AG04449 (cell line): ENCODE data around the gene BTBD2.
A peak's percentile ranks its signal among the peaks of the same experiment; 100 is the strongest.

Experiments used
- CTCF ChIA-PET: fragments of 350-600 bp; formaldehyde crosslinking; extraction: SDS; loops from one replicate; lab custom pipeline; 2021; ENCODE audit warnings: antibody characterized with exemption; lab: Yijun Ruan, JAX
- POLR2A ChIA-PET: fragments of 400-600, 350-600 bp; formaldehyde crosslinking; extraction: SDS; loops from one replicate; lab custom pipeline; 2020; ENCODE audit warnings: antibody characterized with exemption, inconsistent platforms; lab: Yijun Ruan, JAX
- DNase-seq: peaks from one replicate; pipeline ENCODE4 v3.0.0-alpha.2; 2010; ENCODE audit warnings: low read depth, low spot score
- H3K4me3 ChIP-seq: 2 replicates; pipeline ENCODE4 v1.5.1; 2011; ENCODE audit warnings: low read depth, mild to moderate bottlenecking, control low read depth, low read length
- TF ChIP-seq, protein P1 (sequence below): IDR thresholded peaks from one replicate; pipeline ENCODE4 v1.5.1; 2011; ENCODE audit warnings: mild to moderate bottlenecking, moderate library complexity, low read length, control low read depth, inconsistent platforms; ENCODE audit not compliant: insufficient read depth; ENCODE audit errors: missing control alignments

Gene BTBD2

GRCh38 chr19:2051773-2052704 lies 36.5 kb upstream of the BTBD2 start:
- ChIA-PET CTCF (interaction anchor here (0.6 to 2.8 kb wide), 11 partner anchors 9 to 264 kb away, joined by 3 to 15 read pairs (median 4); no protein-coding TSS in a partner anchor), POLR2A (interaction anchor here (0.6 to 2.1 kb wide), 5 partner anchors 8 to 43 kb away, joined by 3 to 11 read pairs (median 4); no protein-coding TSS in a partner anchor)
- no peak overlapping the region for H3K4me3 ChIP-seq
- TF ChIP-seq, protein P1, sequence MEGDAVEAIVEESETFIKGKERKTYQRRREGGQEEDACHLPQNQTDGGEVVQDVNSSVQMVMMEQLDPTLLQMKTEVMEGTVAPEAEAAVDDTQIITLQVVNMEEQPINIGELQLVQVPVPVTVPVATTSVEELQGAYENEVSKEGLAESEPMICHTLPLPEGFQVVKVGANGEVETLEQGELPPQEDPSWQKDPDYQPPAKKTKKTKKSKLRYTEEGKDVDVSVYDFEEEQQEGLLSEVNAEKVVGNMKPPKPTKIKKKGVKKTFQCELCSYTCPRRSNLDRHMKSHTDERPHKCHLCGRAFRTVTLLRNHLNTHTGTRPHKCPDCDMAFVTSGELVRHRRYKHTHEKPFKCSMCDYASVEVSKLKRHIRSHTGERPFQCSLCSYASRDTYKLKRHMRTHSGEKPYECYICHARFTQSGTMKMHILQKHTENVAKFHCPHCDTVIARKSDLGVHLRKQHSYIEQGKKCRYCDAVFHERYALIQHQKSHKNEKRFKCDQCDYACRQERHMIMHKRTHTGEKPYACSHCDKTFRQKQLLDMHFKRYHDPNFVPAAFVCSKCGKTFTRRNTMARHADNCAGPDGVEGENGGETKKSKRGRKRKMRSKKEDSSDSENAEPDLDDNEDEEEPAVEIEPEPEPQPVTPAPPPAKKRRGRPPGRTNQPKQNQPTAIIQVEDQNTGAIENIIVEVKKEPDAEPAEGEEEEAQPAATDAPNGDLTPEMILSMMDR = no peak
- no peak for DNase-seq

DNA sequence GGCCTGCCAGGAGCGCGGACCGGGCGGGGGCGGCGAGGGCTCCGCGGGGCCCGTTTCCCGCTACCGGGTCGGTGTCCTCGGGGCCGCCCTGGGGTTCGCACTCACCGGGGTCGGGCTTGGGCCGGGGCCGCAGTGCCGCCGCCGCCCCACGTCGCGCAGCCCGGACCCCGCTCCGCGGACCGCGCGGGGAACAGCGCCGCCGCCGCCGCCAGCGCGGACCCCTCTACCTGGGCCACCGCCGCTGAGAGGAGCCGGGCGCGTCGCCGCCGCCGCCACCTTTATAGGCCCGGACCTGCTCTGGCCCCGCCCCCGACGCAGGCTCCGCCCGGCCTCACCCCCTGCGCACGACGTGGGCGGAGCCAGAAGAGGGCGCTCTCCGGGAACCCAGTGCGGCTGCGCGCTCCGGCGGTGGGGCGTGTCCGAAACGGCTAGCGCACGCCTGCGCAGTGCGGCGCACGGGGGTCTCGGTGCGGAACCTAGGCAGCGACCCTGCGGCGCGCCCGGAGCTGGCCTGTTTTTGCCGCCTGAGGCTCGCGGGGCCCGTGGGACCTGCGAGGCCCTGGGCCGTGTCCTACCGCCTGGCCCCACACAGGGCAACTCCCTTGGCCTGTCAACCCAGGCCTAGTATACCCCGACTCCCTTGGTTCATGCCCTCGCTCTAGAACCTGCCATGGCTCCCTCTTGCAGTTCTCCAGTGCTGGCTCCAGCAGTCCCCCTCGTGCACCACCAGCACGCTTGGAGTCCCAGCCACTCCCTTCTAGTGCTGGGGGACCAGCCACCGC lies 35.7 kb upstream of the BTBD2 start, which contains the start of gene MKNK2:
MKNK2 (minus strand) TSS at position 254 of the 782 bp plus-strand sequence. CDS start 393 bp downstream, outside the sequence.
- DNase-seq = no peak
- TF ChIP-seq, protein P1 = peak; percentile 79
- CTCF ChIA-PET = interaction anchor here (0.6 to 2.8 kb wide), 11 partner anchors 8 to 265 kb away, joined by 3 to 15 read pairs (median 4); no protein-coding TSS in a partner anchor
- peak within 1 kb of the TSS; percentile 73 for H3K4me3 ChIP-seq
- POLR2A ChIA-PET = interaction anchor here (0.6 to 2.1 kb wide), 5 partner anchors 9 to 19 kb away, joined by 3 to 11 read pairs (median 3); no protein-coding TSS in a partner anchor

DNA sequence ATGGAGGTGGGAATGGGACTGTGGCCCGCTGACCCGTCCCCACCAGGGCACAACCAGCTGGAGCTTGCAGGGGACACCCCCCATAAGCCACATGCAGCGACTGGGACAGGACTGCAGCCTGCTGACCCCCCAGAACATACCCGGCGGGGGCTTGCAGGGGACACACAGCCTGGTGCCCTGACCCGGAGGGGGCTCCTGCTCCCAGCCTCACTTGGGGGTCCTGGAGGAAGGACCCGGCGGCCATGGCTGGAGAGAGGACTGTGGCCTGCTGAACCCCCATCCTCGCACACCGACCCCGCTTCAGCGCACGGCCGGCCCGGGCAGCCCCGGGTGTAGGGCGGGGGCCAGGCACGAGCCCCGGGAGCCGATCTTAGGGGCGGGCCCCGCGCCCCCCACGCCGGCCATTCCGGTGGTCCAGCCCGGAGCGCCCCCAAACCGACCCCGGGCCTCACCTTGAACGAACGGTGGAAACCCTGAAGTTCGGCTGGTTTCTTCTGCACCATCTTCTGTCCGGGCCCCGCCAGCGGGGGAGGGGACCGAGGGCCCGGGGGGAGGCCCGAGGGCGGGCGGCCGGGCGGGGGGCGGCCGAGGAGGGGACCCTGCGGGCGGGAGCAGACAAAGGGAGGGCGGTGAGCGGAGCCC lies 35.0 kb upstream of the BTBD2 start:
- H3K4me3 ChIP-seq = peak overlapping the region; percentile 73
- TF ChIP-seq, protein P1 = no peak
- no peak for DNase-seq
- CTCF ChIA-PET = interaction anchor here (0.9 to 1.8 kb wide), 3 partner anchors 17 to 38 kb away, joined by 3 to 5 read pairs (median 4); no protein-coding TSS in a partner anchor
- POLR2A ChIA-PET = interaction anchor here (1.2 kb wide), 1 partner anchor 8 kb away, joined by 3 read pairs; no protein-coding TSS in a partner anchor

DNA sequence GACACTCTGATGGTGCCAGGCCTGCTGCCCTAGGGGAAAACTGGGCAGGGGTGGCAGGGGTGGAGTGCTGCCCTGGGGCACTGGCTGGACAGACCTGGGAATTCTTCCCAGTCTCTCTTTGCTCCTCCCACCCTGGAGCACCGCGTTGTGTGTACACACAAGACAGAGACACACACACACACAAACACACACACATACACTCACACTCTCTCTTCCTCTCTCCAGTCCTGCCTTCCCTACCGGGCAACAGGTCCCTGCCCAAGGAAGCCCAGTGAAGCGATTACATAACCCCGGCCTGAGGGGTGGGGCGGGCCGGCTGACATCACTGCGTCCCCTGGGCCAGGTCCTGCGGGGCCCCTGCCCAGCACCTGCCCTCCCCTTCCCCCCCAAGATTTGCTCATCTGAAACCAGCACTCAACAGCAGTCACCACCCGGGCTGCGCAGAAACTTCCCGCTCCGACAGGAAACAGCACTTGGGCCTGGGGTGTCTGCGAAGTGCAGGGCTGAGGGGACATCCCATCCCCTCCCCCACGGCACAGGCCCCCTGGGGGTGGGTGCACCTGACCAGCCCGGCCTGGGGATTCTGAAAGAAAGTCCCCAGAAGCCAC lies 34.3 kb upstream of the BTBD2 start:
- peak overlapping the region; percentile 73 for H3K4me3 ChIP-seq
- DNase-seq = no peak
- TF ChIP-seq, protein P1 = no peak
- CTCF ChIA-PET = interaction anchor here (0.9 to 1.8 kb wide), 4 partner anchors 17 to 42 kb away, joined by 3 to 5 read pairs (median 4); no protein-coding TSS in a partner anchor
- POLR2A ChIA-PET = interaction anchor here (1.2 to 1.6 kb wide), 3 partner anchors 8 to 11 kb away, joined by 3 to 4 read pairs (median 4); no protein-coding TSS in a partner anchor
